ENCODE measurements around the gene EGFL6.

- no peak for TF ChIP-seq EZH2phosphoT487 (IDR thresholded peaks at IDR 0.05; ENCODE audit: insufficient read depth, low read depth)
- no peak for TF ChIP-seq EZH2 (IDR thresholded peaks at IDR 0.05; ENCODE audit: insufficient read depth, poor library complexity, severe bottlenecking)
Observed at GRCh38 chrX:13545726-13546125, 23.7 kb upstream of the EGFL6 start.

All from GM23248 (cell line).